Neural cell (in vitro differentiated cells): ENCODE measurements around the gene PON3. TPM values are rescaled to one million over a fixed set of nuclear protein-coding genes. Genes with fewer than 3 reads are reported as not detected.

Experiments
- H2AFZ ChIP-seq: fragments of 200-600, 300-800 bp; sonication (generic), shearing (Covaris generic); 2 replicates; pipeline ENCODE4 v1.6.0; 2014; ENCODE audit warnings: low read depth, mild to moderate bottlenecking, antibody characterized with exemption, low read length, moderate library complexity
- H3F3A ChIP-seq: fragments of 200-600 bp; shearing (Covaris generic); 2 replicates; pipeline ENCODE4 v1.6.1; 2016; ENCODE audit warnings: mild to moderate bottlenecking, moderate library complexity, mixed read lengths, antibody characterized with exemption, low read length; ENCODE audit not compliant: insufficient read depth, poor library complexity, severe bottlenecking
- H3K27ac ChIP-seq: fragments of 200-600, 300-800 bp; sonication (generic), shearing (Covaris generic); 2 replicates; pipeline ENCODE4 v1.5.1; 2014; ENCODE audit warnings: mild to moderate bottlenecking, low read length, moderate library complexity
- H3K27me3 ChIP-seq: fragments of 300-800, 200-600 bp; sonication (generic), shearing (Covaris generic); 2 replicates; pipeline ENCODE4 v1.6.0; 2014; ENCODE audit warnings: mild to moderate bottlenecking, low read depth, low read length, moderate library complexity; ENCODE audit not compliant: insufficient read depth
- H3K36me3 ChIP-seq: fragments of 300-800, 200-600 bp; sonication (generic), shearing (Covaris generic); 2 replicates; pipeline ENCODE4 v1.5.1; 2014; ENCODE audit warnings: mild to moderate bottlenecking, antibody characterized with exemption, low read length, moderate library complexity; ENCODE audit not compliant: insufficient read depth
- H3K4me2 ChIP-seq: fragments of 300-800, 200-600 bp; sonication (generic), shearing (Covaris generic); 2 replicates; pipeline ENCODE4 v1.6.0; 2014; ENCODE audit warnings: mild to moderate bottlenecking, low read length
- H3K4me3 ChIP-seq: fragments of 300-800, 200-600 bp; sonication (generic), shearing (Covaris generic); 2 replicates; pipeline ENCODE4 v1.5.1; 2014; ENCODE audit warnings: mild to moderate bottlenecking, low read length, moderate library complexity
- H3K79me2 ChIP-seq: fragments of 200-600 bp; shearing (Covaris generic); replicated peaks from 2 replicates; pipeline ENCODE4 v1.6.0; 2014; ENCODE audit warnings: mild to moderate bottlenecking, low read length, moderate library complexity; ENCODE audit not compliant: insufficient read depth
- H3K9ac ChIP-seq: fragments of 300-800, 200-600 bp; sonication (generic), shearing (Covaris generic); 2 replicates; pipeline ENCODE4 v1.6.1; 2016; ENCODE audit warnings: mild to moderate bottlenecking, low read length, mixed read lengths
- H3K9me2 ChIP-seq: fragments of 200-600 bp; shearing (Covaris generic); 2 replicates; pipeline ENCODE4 v1.6.1; 2016; ENCODE audit warnings: mild to moderate bottlenecking, low read length, mixed read lengths; ENCODE audit not compliant: insufficient read depth
- H3K9me3 ChIP-seq: fragments of 200-600, 300-800 bp; sonication (generic), shearing (Covaris generic); 2 replicates; pipeline ENCODE4 v1.6.1; 2016; ENCODE audit warnings: mild to moderate bottlenecking, mixed run types, low read length, moderate library complexity, mixed read lengths
- H4K20me1 ChIP-seq: fragments of 200-600 bp; shearing (Covaris generic); 2 replicates; pipeline ENCODE4 v1.6.1; 2016; ENCODE audit warnings: mild to moderate bottlenecking, mixed run types; ENCODE audit not compliant: insufficient read depth
- EP300 ChIP-seq: fragments of 450-650 bp; conservative IDR thresholded peaks from 2 replicates; pipeline ENCODE4 v1.6.1; 2014; ENCODE audit warnings: antibody characterized with exemption, mild to moderate bottlenecking, moderate library complexity; ENCODE audit not compliant: poor library complexity, severe bottlenecking
- EZH2 ChIP-seq: fragments of 200-600, 300-800 bp; shearing (Covaris generic), sonication (generic); IDR thresholded peaks from 2 replicates; pipeline ENCODE4 v1.6.1; 2014; ENCODE audit warnings: antibody characterized with exemption, low read length, borderline replicate concordance, mild to moderate bottlenecking; ENCODE audit not compliant: insufficient read depth, poor library complexity, severe bottlenecking
- MXI1 ChIP-seq: fragments of 450-650 bp; conservative IDR thresholded peaks from 2 replicates; pipeline ENCODE4 v1.6.1; 2014; ENCODE audit warnings: antibody characterized with exemption, mild to moderate bottlenecking; ENCODE audit not compliant: poor library complexity, severe bottlenecking
- POLR2AphosphoS5 ChIP-seq: IDR thresholded peaks from 2 replicates; pipeline ENCODE4 v1.6.1; 2012
- RAD21 ChIP-seq: fragments of 450-650 bp; conservative IDR thresholded peaks from 2 replicates; pipeline ENCODE4 v1.6.1; 2014; ENCODE audit warnings: antibody characterized with exemption, mild to moderate bottlenecking, moderate library complexity
- SMC3 ChIP-seq: fragments of 450-650 bp; conservative IDR thresholded peaks from 2 replicates; pipeline ENCODE4 v1.6.1; 2014; ENCODE audit warnings: antibody characterized with exemption, mild to moderate bottlenecking, moderate library complexity; ENCODE audit not compliant: poor library complexity
- TAF1 ChIP-seq: IDR thresholded peaks from 2 replicates; pipeline ENCODE4 v1.6.1; 2012; ENCODE audit warnings: low read depth
- polyA plus RNA-seq: library from polyadenylated mRNA; depleted of rRNA; stranded (reverse); fragments of >200 nt; gene quantifications from 2 replicates; pipeline ENCODE4 v1.2.3, GENCODE V29; 2014
- TF ChIP-seq, protein P1 (sequence below): IDR thresholded peaks from 2 replicates; pipeline ENCODE4 v1.6.1; 2012; ENCODE audit warnings: borderline replicate concordance
- TF ChIP-seq, protein P2 (sequence below): fragments of 450-650 bp; IDR thresholded peaks from 2 replicates; pipeline ENCODE4 v1.5.1; 2014; ENCODE audit warnings: antibody characterized with exemption, mild to moderate bottlenecking, moderate library complexity; ENCODE audit not compliant: poor library complexity, severe bottlenecking

PON3 gene
- polyA plus RNA-seq, 1 donor from 2014 or later: not detected

DNA sequence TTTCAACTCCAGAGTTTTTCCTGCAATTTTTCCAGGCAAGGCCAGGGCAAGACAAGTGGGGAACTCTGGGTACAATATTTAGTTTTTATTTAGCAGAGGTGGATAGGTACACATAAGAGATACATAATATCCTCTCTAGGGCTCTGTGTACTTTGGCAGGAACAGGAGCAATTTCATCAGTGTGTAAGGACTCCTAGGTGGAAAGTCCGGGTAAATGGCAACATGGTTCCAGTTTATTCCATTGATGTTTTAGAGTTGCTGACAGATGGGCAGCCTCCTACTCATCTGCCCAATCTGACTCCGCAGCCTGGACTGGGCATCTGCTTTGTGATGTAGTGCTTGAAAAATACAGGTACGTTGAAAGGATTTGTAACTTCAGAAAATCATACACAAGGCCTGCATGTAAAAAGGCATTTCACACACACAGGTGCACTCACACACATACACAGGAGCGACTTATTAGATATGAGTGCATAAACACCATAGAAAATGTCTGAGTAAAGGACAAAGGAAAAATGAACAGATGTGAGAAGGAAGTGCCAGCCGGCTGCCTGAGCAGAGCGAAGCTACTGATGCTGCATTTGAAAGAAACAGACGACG, 77.6 kb downstream of the PON3 start:
- H2AFZ ChIP-seq: no peak overlapping the region
- no peaks in the 10 kb centered on the region for H3K9me2 ChIP-seq
- TF ChIP-seq, protein P1, sequence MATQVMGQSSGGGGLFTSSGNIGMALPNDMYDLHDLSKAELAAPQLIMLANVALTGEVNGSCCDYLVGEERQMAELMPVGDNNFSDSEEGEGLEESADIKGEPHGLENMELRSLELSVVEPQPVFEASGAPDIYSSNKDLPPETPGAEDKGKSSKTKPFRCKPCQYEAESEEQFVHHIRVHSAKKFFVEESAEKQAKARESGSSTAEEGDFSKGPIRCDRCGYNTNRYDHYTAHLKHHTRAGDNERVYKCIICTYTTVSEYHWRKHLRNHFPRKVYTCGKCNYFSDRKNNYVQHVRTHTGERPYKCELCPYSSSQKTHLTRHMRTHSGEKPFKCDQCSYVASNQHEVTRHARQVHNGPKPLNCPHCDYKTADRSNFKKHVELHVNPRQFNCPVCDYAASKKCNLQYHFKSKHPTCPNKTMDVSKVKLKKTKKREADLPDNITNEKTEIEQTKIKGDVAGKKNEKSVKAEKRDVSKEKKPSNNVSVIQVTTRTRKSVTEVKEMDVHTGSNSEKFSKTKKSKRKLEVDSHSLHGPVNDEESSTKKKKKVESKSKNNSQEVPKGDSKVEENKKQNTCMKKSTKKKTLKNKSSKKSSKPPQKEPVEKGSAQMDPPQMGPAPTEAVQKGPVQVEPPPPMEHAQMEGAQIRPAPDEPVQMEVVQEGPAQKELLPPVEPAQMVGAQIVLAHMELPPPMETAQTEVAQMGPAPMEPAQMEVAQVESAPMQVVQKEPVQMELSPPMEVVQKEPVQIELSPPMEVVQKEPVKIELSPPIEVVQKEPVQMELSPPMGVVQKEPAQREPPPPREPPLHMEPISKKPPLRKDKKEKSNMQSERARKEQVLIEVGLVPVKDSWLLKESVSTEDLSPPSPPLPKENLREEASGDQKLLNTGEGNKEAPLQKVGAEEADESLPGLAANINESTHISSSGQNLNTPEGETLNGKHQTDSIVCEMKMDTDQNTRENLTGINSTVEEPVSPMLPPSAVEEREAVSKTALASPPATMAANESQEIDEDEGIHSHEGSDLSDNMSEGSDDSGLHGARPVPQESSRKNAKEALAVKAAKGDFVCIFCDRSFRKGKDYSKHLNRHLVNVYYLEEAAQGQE: no peak
- TF ChIP-seq RAD21: no peak
- no peak for TF ChIP-seq EZH2
- no peak for TF ChIP-seq SMC3
- TF ChIP-seq, protein P2, sequence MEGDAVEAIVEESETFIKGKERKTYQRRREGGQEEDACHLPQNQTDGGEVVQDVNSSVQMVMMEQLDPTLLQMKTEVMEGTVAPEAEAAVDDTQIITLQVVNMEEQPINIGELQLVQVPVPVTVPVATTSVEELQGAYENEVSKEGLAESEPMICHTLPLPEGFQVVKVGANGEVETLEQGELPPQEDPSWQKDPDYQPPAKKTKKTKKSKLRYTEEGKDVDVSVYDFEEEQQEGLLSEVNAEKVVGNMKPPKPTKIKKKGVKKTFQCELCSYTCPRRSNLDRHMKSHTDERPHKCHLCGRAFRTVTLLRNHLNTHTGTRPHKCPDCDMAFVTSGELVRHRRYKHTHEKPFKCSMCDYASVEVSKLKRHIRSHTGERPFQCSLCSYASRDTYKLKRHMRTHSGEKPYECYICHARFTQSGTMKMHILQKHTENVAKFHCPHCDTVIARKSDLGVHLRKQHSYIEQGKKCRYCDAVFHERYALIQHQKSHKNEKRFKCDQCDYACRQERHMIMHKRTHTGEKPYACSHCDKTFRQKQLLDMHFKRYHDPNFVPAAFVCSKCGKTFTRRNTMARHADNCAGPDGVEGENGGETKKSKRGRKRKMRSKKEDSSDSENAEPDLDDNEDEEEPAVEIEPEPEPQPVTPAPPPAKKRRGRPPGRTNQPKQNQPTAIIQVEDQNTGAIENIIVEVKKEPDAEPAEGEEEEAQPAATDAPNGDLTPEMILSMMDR: no peak
- TF ChIP-seq EP300: no peak
- TF ChIP-seq POLR2AphosphoS5: no peak
- TF ChIP-seq TAF1: no peak
- TF ChIP-seq MXI1: no peak
- no peaks in the 10 kb centered on the region for H4K20me1 ChIP-seq
- H3K4me2 ChIP-seq: no peak overlapping the region
- no peaks in the 10 kb centered on the region for H3K9me3 ChIP-seq
- H3K27ac ChIP-seq: no peak overlapping the region
- H3F3A ChIP-seq: no peaks in the 10 kb centered on the region
- no peak overlapping the region for H3K9ac ChIP-seq
- no peaks in the 10 kb centered on the region for H3K36me3 ChIP-seq
- H3K27me3 ChIP-seq: no peaks in the 10 kb centered on the region
- H3K4me3 ChIP-seq: no peak overlapping the region
- no peaks in the 10 kb centered on the region for H3K79me2 ChIP-seq

DNA sequence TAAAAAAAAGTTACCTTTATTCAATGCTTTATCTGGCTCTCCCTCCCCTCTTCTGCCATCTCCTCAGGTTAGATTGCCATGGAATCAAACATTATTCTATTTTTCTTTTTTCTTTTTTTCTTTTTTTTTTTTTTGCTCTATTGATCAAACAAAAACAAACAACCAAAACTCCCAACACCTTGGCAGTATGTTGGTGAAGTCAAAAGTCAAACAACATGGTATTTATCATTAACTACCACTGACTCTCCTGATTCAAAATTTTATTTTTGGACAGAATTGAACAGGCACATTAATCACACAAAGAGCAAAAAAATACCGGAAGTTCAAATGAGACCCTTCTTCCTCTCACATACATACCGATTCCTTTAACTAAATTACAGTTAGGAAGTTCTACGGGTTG, 78.2 kb downstream of the PON3 start:
- Histone ChIP-seq H2AFZ (no peak overlapping the region), H3K27me3 (no peaks in the 10 kb centered on the region), H3K9me3 (no peaks in the 10 kb centered on the region), H3F3A (no peaks in the 10 kb centered on the region), H3K9ac (no peak overlapping the region), H3K9me2 (no peaks in the 10 kb centered on the region), H3K4me3 (no peak overlapping the region), H4K20me1 (no peaks in the 10 kb centered on the region), H3K79me2 (no peaks in the 10 kb centered on the region), H3K27ac (no peak overlapping the region), H3K36me3 (no peaks in the 10 kb centered on the region), H3K4me2 (no peak overlapping the region)
- TF ChIP-seq, protein P1: no peak
- TF ChIP-seq TAF1 (no peak), EP300 (no peak), SMC3 (no peak), MXI1 (no peak), RAD21 (no peak), EZH2 (no peak), POLR2AphosphoS5 (no peak)
- TF ChIP-seq, protein P2: no peak
